Fibroblast of skin of left quadriceps (primary cell): Measurements from ENCODE around the gene PCDHGC4.

ENCODE experiments used
- DNase-seq, 2 experiments: peaks; one replicate each; pipeline ENCODE4 v3.0.0-alpha.2; 2013; ENCODE audit warnings: low read depth in 2 of 2

The PCDHGC4 gene

GRCh38 chr5:141490271-141490670, 5.4 kb downstream of the PCDHGC4 start:
- no peak for DNase-seq

DNA sequence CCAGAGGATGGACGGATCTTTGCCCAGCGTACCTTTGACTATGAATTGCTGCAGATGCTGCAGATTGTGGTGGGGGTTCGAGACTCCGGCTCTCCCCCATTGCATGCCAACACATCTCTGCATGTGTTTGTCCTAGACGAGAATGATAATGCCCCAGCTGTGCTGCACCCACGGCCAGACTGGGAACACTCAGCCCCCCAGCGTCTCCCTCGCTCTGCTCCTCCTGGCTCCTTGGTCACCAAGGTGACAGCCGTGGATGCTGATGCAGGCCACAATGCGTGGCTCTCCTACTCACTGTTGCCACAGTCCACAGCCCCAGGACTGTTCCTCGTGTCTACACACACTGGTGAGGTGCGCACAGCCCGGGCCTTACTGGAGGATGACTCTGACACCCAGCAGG, 5.9 kb downstream of the PCDHGC4 start:
- no peak for DNase-seq

GRCh38 chr5:141491323-141492167, 6.7 kb downstream of the PCDHGC4 start:
- no peak for DNase-seq

DNA sequence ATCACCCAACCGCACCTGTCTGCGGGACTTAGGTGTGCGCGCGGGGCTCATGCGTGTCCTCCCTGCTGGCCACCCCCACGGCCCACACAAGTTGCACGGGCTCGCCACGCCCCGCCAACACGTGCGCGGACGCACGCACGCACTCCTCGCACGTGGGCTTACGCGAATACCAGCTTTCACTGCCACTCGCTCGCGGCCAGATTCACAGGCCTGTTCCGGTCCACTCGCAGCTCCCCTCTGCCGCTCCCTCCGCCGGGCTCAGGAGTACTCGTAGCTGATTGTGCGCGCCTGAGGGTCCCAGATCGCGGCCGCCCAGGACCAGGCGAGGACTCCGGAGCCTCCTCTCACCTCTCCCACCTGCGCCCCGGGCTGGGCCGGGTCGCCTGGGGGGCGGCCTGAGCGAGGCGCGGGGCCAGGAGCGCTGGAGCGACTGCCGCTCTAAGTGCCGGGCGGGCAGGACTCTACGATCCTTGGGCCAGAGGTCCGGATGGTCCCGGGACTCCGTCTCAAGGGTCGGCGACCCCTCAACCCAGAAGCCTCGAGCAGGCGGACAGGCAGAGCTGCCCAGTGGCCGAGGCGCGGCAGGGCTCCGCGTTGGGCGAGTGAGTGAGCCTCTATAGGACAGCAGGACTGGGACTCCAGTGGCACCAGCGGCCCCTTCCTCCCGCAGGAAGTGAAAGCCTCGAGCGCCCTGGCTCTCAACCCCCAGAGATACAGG, 7.5 kb downstream of the PCDHGC4 start:
- no peak for DNase-seq

- DNase-seq: no peak
Observed at GRCh38 chr5:141493500-141494422, 8.9 kb downstream of the PCDHGC4 start.

- no peak for DNase-seq
Observed at GRCh38 chr5:141494761-141495452, 10.1 kb downstream of the PCDHGC4 start.

GRCh38 chr5:141495453-141495811, 10.6 kb downstream of the PCDHGC4 start:
- DNase-seq: no peak

DNA sequence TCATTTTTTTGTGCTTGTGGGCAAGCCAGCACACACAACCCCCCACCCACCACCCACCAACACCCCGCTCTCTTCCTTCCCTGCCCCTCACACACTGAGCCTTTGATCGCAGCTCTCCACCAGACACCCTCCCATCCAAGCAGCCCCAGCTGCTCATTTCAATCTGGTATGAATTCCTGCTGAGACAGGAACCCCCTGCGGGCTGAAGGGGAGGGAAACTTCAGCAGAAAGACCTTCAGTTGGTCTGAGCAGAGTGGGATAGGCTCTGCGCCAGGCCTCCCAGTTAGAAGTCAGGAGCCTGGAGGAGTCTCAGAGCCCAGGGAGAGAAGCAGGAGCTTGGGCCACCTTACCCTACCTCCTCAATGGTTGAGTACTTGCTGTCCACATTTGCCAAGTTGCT, 11.2 kb downstream of the PCDHGC4 start:
- peak; percentile 78 to 79 for DNase-seq

DNA sequence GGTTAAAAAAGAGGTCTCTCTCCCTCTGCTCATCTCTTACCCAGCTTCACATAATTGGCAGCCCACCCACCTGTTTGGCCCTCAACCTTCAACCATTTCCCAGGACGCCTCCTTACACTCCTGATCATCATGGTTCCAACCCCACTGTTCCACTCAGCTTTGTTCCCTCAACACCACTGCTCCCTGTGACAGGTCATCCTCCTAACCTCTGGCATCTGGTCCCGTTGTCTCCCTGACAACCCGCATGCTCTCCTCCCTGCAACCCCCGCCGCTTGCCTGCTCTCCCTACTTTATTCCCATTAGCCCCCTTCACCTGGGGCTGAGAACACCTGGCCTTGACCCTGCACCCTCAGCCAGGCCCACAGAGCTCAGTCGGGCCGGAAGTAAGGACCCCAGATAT, 16.9 kb downstream of the PCDHGC4 start:
- DNase-seq: no peak

DNA sequence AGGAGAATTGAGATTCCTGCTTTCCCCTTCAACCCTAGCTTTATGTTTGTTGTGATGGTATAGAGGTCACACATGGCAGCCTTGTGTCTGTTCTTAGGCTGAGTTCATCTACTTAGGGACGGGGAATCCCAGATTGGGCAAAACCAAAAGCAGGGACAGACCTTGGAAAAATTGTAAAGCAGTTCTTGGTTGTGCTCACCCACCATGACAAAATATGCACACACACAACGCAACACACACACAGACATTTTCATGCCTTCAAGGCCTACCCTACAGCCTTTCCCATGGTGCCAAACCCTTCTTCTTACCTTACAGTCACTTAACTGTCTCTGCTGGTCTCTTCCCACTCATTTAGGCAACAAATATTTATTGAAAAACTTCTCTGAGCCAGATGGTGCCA, 18.9 kb downstream of the PCDHGC4 start:
- no peak for DNase-seq

GRCh38 chr5:141504216-141504615, 19.4 kb downstream of the PCDHGC4 start:
- DNase-seq: no peak

DNA sequence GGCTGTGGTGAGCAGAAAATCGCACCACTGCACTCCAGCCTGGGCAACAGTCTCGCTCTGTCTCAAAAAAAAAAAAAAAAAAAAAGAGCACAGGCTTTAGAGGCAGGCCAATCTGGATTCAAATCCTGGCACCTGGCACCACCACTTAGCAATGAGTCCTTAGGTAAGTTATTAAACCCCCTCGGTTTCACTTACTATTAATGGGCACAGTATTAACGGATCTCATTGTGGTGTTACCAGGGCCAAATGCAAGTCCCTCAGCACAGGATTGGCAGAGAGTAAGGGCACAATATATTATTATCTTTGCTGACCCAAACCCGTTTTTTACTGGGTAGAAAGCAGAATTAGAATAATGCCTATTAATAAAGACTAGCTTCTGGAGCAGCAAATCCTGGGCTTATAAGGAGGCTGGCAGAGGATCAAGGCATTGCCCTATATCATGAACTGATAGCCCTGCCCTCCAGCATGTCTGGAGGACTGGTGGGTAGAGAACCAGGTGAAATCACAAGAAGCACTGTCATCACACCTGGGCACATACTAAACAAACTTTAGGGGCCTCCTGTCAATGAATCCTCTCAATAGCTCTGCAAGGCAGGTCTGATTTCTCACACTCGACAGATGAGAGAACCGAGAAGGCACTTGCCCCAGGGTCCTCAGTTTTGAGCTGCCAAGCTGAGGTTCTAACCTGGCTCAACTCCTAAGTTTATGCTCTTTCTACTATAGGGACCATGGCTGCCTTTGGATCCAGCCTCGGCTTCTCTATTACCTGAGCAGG, 21.7 kb downstream of the PCDHGC4 start:
- no peak for DNase-seq

DNA sequence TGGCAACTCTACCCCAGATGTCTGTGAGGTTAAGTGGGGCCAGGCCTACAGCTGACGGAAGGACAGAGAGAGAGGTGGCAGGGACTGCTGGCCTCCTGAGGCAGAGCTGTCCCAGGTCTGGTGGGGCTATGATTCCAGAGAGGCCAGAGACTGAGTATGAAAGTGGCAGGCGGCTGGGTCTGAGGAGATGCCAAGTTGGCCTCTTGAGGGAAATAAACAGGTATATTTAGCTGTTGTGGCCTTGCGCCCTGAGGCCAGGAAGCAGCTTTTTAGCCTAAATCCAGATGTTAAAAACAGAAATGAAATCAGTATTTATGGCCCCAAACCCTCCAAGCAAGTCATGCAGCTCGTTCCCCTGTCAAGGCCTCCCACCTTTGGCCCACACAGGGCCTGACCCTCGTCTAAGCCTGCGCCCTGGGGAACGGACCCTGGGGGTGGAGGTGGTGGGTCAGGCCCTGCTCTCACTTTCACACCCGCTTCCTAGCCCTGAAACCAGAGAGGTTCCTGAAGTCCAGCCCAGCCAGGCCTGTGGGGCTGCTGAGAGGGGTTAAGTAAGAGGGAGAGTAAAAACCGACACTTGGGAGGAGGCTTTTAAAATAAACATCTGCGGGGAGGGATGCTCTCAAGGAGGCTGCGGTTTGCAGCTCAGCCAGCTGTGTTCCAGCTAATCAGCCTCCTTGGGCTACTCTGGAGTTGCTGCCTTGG, 22.7 kb downstream of the PCDHGC4 start:
- DNase-seq: peak; percentile 69 to 71

DNA sequence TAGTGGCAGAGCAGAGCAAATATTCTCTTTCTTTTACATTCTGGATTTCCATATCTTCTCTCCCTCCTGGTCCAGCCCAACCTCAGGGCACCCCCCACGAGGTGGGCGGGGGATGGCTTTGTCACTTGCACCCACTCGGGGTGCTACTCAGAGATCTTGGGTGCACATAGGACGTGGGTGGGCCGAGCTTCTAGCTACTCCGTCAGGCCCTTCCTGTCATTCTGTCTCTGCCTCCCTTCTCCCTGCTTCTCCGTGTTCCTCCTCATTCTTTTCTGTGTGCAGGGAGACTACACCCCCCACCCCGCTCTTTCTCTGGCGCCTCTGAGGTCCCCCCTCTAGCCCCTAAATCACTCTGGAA, 23.6 kb downstream of the PCDHGC4 start:
- DNase-seq: no peak

- peak; percentile 98 for DNase-seq
Observed at GRCh38 chr5:141508798-141509611, 24.2 kb downstream of the PCDHGC4 start.

GRCh38 chr5:141510160-141510559, 25.3 kb downstream of the PCDHGC4 start:
- no peak for DNase-seq

- DNase-seq: no peak
Observed at GRCh38 chr5:141510850-141511601, 26.2 kb downstream of the PCDHGC4 start.

DNA sequence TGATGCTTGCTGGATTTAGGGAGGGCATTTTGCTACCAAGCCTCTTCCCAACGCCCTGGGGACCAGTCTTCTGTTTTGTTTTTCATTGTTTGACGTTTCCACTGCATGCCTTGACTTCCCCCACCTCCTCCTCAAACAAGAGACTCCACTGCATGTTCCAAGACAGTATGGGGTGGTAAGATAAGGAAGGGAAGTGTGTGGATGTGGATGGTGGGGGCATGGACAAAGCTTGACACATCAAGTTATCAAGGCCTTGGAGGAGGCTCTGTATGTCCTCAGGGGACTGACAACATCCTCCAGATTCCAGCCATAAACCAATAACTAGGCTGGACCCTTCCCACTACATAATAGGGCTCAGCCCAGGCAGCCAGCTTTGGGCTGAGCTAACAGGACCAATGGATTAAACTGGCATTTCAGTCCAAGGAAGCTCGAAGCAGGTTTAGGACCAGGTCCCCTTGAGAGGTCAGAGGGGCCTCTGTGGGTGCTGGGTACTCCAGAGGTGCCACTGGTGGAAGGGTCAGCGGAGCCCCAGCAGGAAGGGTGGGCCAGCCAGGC, 27.0 kb downstream of the PCDHGC4 start:
- no peak for DNase-seq
